ENCODE measurements around the gene ZNF407.

DNA sequence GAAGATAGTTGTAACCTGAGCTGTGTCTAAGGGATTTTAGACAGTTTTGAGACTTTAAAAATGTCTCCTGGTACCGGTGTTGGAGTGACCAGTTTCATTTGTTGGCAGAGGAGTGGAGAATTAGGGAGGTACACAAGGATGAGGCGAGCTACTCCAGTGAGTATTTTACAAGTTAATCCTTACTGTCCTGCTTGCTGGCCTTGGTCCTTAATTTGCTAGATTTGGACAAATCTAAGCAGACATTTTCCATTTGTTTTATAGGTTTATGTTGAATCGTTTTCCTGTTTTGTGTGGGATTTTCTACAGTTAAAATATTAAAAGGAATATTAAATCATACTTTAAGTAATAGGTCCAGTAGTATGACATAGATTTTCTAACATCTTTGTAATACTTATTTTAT is 101.8 kb downstream of the ZNF407 start:
- TF ChIP-seq BHLHE40 (IDR thresholded peaks at IDR 0.05; ENCODE audit: borderline replicate concordance) = no peak
- no peak for TF ChIP-seq SP1 (IDR thresholded peaks at IDR 0.05)
- TF ChIP-seq TARDBP (IDR thresholded peaks at IDR 0.05) = no peak
- TF ChIP-seq FOXK2 (IDR thresholded peaks at IDR 0.05) = no peak
